Nephron (organoid): ENCODE measurements around the gene RILPL2.
A peak's percentile ranks its signal among the peaks of the same experiment; 100 is the strongest.

Experiments
- H3K27ac Mint-ChIP-seq, 3 experiments: 2 replicates each; pipeline ENCODE4 v1.8.0; 2020; ENCODE audit warnings: mixed read lengths in 3 of 3, mild to moderate bottlenecking in 2 of 3, moderate library complexity in 1 of 3
- H3K27me3 Mint-ChIP-seq: 2 replicates; pipeline ENCODE4 v1.8.0; 2021; ENCODE audit warnings: low read depth, mild to moderate bottlenecking, moderate library complexity, mixed read lengths
- H3K36me3 Mint-ChIP-seq: 2 replicates; pipeline ENCODE4 v1.8.0; 2020; ENCODE audit warnings: low read depth, mixed read lengths
- H3K4me1 Mint-ChIP-seq: 2 replicates; pipeline ENCODE4 v1.8.0; 2020; ENCODE audit warnings: mixed read lengths
- H3K4me3 Mint-ChIP-seq, 3 experiments: 2 replicates each; pipeline ENCODE4 v1.8.0; 2020; ENCODE audit warnings: mild to moderate bottlenecking in 3 of 3, mixed read lengths in 3 of 3, moderate library complexity in 2 of 3
- H3K9me3 Mint-ChIP-seq: 2 replicates; pipeline ENCODE4 v1.8.0; 2020; ENCODE audit warnings: mixed read lengths
- TF ChIP-seq, protein P1 (sequence below), 3 experiments: fragments of 200-600 bp; sonication (generic); IDR thresholded peaks; one replicate each; pipeline ENCODE4 v1.5.0; 2021; ENCODE audit warnings: antibody characterized with exemption in 3 of 3; ENCODE audit not compliant: unreplicated experiment in 3 of 3

RILPL2 gene

DNA sequence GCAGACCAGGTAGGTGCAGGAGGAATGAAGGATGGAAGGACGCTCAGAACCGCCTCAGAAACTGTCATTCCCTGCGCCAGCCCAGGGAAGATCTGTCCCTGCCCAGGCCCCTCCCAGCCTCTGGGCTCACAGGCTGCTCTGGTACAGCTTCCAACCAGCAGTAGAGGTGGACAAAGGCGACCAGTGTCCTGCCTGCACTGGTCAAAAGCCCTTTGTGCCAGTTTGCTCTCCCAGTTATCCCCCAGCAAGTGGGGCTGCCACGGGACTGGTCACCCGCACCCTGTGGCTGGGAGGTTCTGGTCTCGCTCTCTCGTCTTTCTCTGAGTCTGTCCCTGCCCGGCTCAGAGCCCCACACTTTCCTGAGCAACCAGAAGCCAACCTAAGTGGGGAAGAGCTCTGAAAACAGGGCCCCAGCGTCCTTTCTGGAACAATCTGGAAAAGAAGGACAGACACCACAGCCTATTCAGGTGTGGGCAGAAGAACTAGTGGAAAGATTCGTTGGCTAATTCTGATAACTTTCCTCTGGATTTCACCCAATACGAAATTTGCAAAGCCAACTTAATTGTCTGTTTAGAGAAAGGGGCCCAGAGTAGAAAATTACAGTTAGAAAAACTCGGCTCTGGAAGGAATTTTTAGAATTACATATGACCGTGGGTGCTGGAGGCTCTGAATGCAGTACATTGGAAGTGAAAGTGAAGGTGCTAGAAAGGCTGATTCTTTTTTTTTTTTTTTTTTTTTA, 43.1 kb upstream of the RILPL2 start:
- Mint-ChIP-seq H3K4me1 (peaks cover 11% of the 10 kb centered on the region), H3K9me3 (no peaks in the 10 kb centered on the region), H3K27me3 (no peaks in the 10 kb centered on the region), H3K27ac (no peak overlapping the region), H3K36me3 (peaks cover 57% of the 10 kb centered on the region), H3K4me3 (no peak overlapping the region)
- TF ChIP-seq, protein P1, sequence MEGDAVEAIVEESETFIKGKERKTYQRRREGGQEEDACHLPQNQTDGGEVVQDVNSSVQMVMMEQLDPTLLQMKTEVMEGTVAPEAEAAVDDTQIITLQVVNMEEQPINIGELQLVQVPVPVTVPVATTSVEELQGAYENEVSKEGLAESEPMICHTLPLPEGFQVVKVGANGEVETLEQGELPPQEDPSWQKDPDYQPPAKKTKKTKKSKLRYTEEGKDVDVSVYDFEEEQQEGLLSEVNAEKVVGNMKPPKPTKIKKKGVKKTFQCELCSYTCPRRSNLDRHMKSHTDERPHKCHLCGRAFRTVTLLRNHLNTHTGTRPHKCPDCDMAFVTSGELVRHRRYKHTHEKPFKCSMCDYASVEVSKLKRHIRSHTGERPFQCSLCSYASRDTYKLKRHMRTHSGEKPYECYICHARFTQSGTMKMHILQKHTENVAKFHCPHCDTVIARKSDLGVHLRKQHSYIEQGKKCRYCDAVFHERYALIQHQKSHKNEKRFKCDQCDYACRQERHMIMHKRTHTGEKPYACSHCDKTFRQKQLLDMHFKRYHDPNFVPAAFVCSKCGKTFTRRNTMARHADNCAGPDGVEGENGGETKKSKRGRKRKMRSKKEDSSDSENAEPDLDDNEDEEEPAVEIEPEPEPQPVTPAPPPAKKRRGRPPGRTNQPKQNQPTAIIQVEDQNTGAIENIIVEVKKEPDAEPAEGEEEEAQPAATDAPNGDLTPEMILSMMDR (IDR thresholded peaks at IDR 0.05; ENCODE audit: unreplicated experiment in 3 of 3): no peak

DNA sequence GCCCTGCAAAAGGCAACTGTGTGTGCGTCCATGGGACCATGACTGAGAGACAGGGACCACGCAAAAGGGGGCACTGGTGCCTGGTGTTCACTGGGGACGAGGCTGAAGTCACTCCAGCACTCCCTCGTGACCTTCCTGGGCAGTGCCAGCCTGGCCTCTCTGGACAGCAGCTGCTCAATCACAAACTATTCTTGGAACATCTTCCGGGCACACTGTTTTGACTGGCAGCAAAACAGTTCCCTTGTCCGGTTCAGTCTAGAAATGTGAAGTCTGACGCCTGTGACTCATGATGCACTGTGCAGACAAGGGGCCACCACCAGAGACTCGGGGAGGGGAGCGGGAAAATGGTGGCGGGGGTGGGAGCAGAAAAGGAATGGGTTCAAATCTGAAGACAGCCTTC, 42.3 kb upstream of the RILPL2 start:
- Mint-ChIP-seq H3K27ac (no peak overlapping the region), H3K27me3 (no peaks in the 10 kb centered on the region)

DNA sequence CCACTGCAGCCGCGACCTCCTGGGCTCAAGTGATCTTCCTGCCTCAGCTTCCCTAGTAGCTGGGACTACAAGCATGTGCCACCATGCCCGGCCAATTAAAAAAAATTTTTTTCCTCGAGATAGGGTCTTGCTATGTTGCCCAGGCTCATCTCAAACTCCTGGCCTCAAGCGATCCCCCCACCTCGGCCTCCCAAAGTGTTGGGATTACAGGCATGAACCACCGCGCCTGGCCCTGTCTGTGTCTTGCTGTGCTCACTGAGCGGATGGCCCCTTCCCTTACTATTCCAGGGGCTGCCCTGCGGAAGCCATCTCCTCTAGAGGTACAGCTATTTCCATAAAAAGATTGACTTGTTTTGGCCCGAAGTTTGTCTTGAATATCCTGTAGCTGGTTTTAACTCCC, 41.6 kb upstream of the RILPL2 start:
- TF ChIP-seq, protein P1 (IDR thresholded peaks at IDR 0.05; ENCODE audit: unreplicated experiment in 3 of 3): no peak
- H3K27ac Mint-ChIP-seq: no peak overlapping the region
- peaks cover 51% of the 10 kb centered on the region for H3K36me3 Mint-ChIP-seq
- H3K27me3 Mint-ChIP-seq: no peaks in the 10 kb centered on the region
- H3K4me1 Mint-ChIP-seq: peaks cover 11% of the 10 kb centered on the region
- no peaks in the 10 kb centered on the region for H3K9me3 Mint-ChIP-seq
- no peak overlapping the region for H3K4me3 Mint-ChIP-seq

More for the DNA sequence above, 42.3 kb upstream of the RILPL2 start:
- Mint-ChIP-seq H3K36me3 (peaks cover 55% of the 10 kb centered on the region), H3K9me3 (no peaks in the 10 kb centered on the region), H3K4me3 (no peak overlapping the region), H3K4me1 (peaks cover 11% of the 10 kb centered on the region)
- TF ChIP-seq, protein P1 (IDR thresholded peaks at IDR 0.05; ENCODE audit: unreplicated experiment in 3 of 3): no peak

DNA sequence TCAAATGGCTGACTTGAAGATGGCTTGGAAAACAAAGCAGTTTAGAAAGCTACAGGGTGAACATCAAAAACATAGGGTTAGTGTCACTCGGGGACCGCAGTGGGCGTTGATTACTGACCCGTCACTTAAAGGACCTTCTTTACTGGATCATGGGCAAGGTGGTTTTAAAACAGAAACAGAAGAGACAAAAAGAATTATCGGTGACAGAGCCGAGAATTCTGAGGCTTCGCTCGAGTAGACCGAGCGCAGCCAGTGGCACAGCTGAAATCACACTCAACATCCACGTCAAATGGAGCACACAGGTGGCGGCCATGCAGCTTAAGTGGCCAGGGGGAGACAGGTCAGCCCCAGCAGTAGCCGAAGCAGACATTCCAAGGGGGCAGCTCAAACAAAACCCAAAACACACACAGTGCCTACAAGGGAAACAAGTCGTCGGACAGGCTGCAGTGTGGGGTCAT, 38.8 kb upstream of the RILPL2 start:
- TF ChIP-seq, protein P1 (IDR thresholded peaks at IDR 0.05; ENCODE audit: unreplicated experiment in 3 of 3): no peak
- Mint-ChIP-seq H3K4me3 (peak overlapping the region in 1 of 3 experiments; percentile 14), H3K4me1 (peaks cover 11% of the 10 kb centered on the region), H3K9me3 (no peaks in the 10 kb centered on the region), H3K27me3 (no peaks in the 10 kb centered on the region), H3K36me3 (peaks cover 59% of the 10 kb centered on the region), H3K27ac (peak overlapping the region in 2 of 3 experiments; percentile 55 to 69)

DNA sequence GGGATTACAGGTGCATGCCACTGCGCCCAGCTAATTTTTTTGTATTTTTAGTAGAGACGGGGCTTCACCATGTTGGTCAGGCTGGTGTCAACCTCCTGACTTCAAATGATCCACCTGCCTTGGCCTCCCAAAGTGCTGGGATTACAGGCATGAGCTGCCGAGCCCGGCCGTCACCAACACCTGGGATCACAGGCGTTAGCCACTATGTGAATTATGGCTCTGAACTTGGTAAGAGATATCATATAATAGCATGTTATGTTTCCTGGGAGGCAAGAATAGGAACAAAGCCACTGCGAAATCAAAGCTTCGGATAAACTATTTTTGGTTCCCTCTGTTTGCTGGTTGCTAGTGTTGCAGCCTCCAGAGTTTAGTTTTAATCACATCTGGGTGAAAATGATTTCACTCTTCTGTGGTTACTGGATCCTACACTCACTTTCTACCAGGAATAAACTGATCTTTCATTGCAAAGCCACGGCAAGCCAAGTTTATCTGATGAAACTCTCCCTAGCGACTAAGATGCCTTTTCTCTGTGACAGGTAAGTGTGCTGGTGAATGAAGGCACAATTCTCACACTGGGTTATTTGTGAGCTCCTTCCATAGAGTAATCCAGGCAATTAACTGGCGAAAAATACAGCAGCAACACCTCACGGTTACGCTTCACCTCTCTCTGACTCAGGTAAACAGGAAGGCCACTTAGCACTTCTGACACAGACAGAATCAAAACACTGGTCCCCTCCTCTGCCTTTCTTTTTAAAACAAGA, 38.2 kb upstream of the RILPL2 start:
- peaks cover 55% of the 10 kb centered on the region for H3K36me3 Mint-ChIP-seq
- H3K27me3 Mint-ChIP-seq: no peaks in the 10 kb centered on the region
- no peak overlapping the region for H3K4me3 Mint-ChIP-seq
- peak overlapping the region in 2 of 3 experiments; percentile 55 to 69 for H3K27ac Mint-ChIP-seq
- peaks cover 11% of the 10 kb centered on the region for H3K4me1 Mint-ChIP-seq
- TF ChIP-seq, protein P1 (IDR thresholded peaks at IDR 0.05; ENCODE audit: unreplicated experiment in 3 of 3): no peak
- H3K9me3 Mint-ChIP-seq: no peaks in the 10 kb centered on the region
